Osteocyte (in vitro differentiated cells): ENCODE results near the gene SFXN4. TPM values are rescaled to one million over a fixed set of nuclear protein-coding genes. Genes with fewer than 3 reads are reported as not detected.
A peak's percentile ranks its signal among the peaks of the same experiment; 100 is the strongest.
"Not testable (repeated sequence)": the region's sequence is repeated elsewhere in the genome, so short reads cannot be mapped to it uniquely, and the experiment has no call there.

Experiments
- DNase-seq: peaks from one replicate; pipeline ENCODE4 v3.0.0; 2021; ENCODE audit warnings: mixed read lengths; ENCODE audit not compliant: unreplicated experiment; ENCODE audit errors: extremely low spot score
- H3K27ac Mint-ChIP-seq: one replicate; pipeline ENCODE4 v1.8.0; 2021; ENCODE audit warnings: mild to moderate bottlenecking, mixed read lengths; ENCODE audit not compliant: unreplicated experiment
- H3K27me3 Mint-ChIP-seq: one replicate; pipeline ENCODE4 v1.8.0; 2021; ENCODE audit warnings: mixed read lengths; ENCODE audit not compliant: unreplicated experiment
- H3K36me3 Mint-ChIP-seq: one replicate; pipeline ENCODE4 v1.8.0; 2021; ENCODE audit warnings: mixed read lengths; ENCODE audit not compliant: unreplicated experiment
- H3K4me1 Mint-ChIP-seq: one replicate; pipeline ENCODE4 v1.8.0; 2021; ENCODE audit warnings: mixed read lengths; ENCODE audit not compliant: unreplicated experiment
- H3K4me3 Mint-ChIP-seq: one replicate; pipeline ENCODE4 v1.8.0; 2021; ENCODE audit warnings: mild to moderate bottlenecking, moderate library complexity, mixed read lengths; ENCODE audit not compliant: unreplicated experiment
- H3K9me3 Mint-ChIP-seq: one replicate; pipeline ENCODE4 v1.8.0; 2021; ENCODE audit warnings: mixed read lengths; ENCODE audit not compliant: unreplicated experiment
- total RNA-seq: library from RNA; stranded (reverse); gene quantifications from 2 replicates; pipeline ENCODE4 v1.2.1, GENCODE V29; 2021
- TF ChIP-seq, protein P1 (sequence below): fragments of 200-600 bp; sonication (generic); IDR thresholded peaks from 2 replicates; pipeline ENCODE4 v1.5.0; 2021; ENCODE audit warnings: antibody characterized with exemption, mild to moderate bottlenecking, moderate library complexity

SFXN4 gene
- total RNA-seq, 1 donor from 2014 or later: 10.9 TPM

DNA sequence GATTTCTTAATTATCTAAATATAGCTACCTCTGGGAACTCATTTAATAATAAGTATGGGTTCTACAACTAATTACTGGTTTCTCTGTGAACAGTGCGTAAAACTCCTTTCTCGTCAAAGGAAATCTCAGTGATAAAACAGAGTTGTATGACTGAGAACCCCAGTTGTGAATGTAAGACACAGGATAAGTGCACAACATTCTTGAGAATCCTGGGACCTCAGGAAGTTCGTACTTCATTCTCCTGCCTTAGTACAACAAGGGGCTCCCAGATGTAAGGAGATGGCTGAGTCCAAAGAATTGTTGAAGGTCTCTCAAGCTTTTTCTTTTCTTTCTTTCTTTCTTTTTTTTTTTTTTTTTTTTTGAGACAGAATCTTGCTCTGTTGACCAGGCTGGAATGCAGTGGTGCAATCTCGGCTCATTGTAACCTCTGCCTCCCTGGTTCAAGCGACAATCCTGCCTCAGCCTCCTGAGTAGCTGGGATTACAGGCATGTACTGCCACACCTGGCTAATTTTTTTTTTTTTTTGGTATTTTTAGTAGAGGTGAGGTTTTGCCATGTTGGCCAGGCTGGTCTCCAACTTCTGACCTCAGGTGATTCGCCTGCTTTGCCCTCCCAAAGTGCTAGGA lies 49.1 kb downstream of the SFXN4 start:
- DNase-seq: no peak
- Mint-ChIP-seq H3K4me3 (no peak overlapping the region), H3K9me3 (no peaks in the 10 kb centered on the region), H3K4me1 (peaks cover 3% of the 10 kb centered on the region), H3K27me3 (no peaks in the 10 kb centered on the region), H3K36me3 (peaks cover 38% of the 10 kb centered on the region), H3K27ac (no peak overlapping the region)
- TF ChIP-seq, protein P1, sequence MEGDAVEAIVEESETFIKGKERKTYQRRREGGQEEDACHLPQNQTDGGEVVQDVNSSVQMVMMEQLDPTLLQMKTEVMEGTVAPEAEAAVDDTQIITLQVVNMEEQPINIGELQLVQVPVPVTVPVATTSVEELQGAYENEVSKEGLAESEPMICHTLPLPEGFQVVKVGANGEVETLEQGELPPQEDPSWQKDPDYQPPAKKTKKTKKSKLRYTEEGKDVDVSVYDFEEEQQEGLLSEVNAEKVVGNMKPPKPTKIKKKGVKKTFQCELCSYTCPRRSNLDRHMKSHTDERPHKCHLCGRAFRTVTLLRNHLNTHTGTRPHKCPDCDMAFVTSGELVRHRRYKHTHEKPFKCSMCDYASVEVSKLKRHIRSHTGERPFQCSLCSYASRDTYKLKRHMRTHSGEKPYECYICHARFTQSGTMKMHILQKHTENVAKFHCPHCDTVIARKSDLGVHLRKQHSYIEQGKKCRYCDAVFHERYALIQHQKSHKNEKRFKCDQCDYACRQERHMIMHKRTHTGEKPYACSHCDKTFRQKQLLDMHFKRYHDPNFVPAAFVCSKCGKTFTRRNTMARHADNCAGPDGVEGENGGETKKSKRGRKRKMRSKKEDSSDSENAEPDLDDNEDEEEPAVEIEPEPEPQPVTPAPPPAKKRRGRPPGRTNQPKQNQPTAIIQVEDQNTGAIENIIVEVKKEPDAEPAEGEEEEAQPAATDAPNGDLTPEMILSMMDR: no peak

DNA sequence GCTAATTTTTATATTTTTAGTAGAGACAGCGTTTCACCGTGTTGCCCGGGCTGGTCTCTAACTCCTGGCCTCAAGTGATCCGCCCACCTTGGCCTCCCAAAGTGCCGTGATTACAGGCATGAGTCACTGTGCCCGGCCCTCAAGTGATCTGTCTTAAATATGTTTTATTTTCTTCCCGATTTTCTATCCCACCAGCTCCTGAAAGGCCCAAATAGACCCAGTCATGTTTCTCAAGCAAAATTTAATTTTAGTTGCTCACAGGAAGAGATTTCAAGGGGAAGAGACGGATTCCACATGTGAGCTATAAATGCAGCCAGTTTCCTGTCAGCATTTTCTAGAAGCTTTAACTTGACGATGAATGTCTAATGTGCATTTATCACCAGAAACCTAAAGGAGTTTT lies 49.6 kb downstream of the SFXN4 start:
- H3K27ac Mint-ChIP-seq: no peak overlapping the region
- no peak overlapping the region for H3K4me3 Mint-ChIP-seq
- peaks cover 38% of the 10 kb centered on the region for H3K36me3 Mint-ChIP-seq
- no peaks in the 10 kb centered on the region for H3K9me3 Mint-ChIP-seq
- DNase-seq: no peak
- H3K4me1 Mint-ChIP-seq: peaks cover 3% of the 10 kb centered on the region
- TF ChIP-seq, protein P1: no peak
- H3K27me3 Mint-ChIP-seq: no peaks in the 10 kb centered on the region

DNA sequence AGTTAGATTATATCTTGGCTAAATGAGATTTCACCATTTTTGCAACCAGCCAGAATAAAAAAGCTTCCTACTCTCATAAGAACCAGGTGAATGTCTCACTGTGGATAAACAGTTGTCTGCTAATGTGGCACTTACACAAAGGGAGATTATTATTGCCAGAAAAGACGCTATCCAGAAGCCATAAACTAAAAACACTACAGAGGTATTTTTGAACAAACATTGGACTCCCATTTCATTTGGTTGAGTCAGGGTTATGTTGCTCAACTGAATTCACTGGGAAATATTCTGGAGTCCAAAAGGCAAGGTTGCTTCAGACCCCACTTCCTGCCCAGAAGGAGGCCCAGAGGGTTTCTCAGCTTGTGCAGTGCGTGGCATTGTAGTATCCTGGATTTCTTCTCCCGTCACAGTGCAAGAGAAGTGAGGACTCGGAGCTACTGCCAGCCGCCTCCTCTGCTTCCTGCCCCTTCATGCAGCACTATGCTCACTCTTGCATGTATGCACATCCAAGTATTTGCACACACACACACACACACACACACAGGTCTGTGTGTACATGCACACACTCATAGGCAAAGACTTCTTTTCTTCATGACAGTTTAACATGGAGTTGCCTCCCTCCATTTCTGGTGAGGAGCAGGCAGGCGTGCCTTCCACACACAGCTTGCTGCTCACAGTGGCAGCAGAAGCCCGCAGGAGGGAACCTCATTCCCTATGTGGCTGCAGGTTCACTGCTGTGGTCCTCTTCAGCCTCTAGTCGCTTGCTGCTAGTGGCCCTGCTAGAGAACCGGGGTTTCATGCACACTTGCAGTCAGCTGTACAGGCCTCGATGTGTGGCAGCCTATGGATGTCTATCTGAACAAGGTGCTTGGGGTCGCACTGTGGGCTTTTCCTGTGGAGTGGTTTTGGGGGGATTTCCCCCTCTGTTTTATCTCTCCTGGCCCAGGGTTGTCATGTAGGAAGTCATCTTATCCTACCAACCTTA lies 51.5 kb downstream of the SFXN4 start:
- H3K36me3 Mint-ChIP-seq: peaks cover 32% of the 10 kb centered on the region
- no peak overlapping the region for H3K4me3 Mint-ChIP-seq
- peak overlapping the region; percentile 23 for H3K27ac Mint-ChIP-seq
- no peaks in the 10 kb centered on the region for H3K27me3 Mint-ChIP-seq
- H3K4me1 Mint-ChIP-seq: peaks cover 3% of the 10 kb centered on the region
- TF ChIP-seq, protein P1: no peak
- DNase-seq: no peak
- no peaks in the 10 kb centered on the region for H3K9me3 Mint-ChIP-seq

DNA sequence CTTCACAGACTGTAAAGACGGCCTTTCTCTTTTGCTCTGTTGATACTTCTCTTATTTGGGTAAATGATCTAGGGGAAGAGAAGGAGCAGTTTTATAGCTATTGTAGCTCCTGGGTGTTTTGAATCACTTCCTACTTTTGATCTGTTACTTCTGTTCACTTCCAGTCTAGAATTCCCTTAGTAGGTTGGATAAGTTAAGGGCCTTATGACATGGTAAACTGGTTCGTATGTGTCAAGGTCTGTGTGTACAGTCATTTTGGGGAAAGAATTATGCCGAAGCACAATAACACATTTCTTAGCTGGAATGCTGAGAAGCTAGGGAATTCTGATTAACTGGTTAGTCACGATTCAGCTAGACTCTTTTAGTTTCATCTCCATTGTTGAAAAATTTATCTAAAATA lies 53.5 kb downstream of the SFXN4 start:
- no peak for DNase-seq
- TF ChIP-seq, protein P1: no peak
- Mint-ChIP-seq H3K36me3 (peaks cover 29% of the 10 kb centered on the region), H3K9me3 (no peaks in the 10 kb centered on the region), H3K4me1 (peaks cover 3% of the 10 kb centered on the region), H3K4me3 (no peak overlapping the region), H3K27me3 (no peaks in the 10 kb centered on the region), H3K27ac (no peak overlapping the region)

DNA sequence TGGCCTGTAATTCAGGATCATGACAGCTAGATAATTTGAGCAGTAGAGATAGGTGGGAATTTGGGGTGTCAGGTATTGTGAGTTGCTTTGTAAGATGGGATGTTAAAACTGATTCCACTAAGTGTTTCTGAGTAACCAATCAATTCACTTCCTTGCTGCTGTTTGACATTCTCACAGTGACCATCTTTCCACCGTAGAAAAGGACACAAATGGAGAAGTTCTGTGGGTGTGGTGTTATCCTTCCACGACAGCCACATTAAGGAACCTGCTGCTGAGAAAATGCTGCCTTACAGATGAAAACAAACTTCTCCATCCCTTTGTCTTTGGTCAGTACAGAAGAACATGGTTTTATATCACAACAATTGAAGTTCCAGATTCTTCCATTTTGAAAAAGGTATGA lies 57.7 kb downstream of the SFXN4 start:
- peaks cover 15% of the 10 kb centered on the region for H3K36me3 Mint-ChIP-seq
- H3K4me3 Mint-ChIP-seq, H3K9me3 Mint-ChIP-seq, DNase-seq, H3K27ac Mint-ChIP-seq, H3K4me1 Mint-ChIP-seq, H3K27me3 Mint-ChIP-seq: not testable (repeated sequence)

DNA sequence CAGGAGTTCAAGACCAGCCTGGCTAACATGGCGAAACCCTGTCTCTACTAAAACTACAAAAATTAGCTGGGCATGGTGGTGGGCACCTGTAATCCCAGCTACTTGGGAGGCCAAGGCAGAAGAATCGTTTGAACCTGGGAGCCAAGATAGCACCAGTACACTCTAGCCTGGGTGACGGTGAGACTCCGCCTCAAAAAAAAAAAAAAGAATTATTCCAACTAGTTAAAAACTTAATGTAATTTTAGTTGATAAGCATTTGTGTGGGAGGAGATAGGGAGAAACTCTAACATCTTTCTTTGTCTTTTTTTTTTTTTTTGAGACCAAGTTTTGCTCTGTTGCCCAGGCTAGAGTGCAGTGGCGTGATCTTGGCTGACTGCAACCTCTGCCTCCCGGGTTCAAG lies 58.4 kb downstream of the SFXN4 start:
- not testable (repeated sequence) for H3K9me3 Mint-ChIP-seq, H3K4me1 Mint-ChIP-seq, DNase-seq, H3K4me3 Mint-ChIP-seq, H3K27ac Mint-ChIP-seq, H3K27me3 Mint-ChIP-seq
- H3K36me3 Mint-ChIP-seq: peaks cover 15% of the 10 kb centered on the region

DNA sequence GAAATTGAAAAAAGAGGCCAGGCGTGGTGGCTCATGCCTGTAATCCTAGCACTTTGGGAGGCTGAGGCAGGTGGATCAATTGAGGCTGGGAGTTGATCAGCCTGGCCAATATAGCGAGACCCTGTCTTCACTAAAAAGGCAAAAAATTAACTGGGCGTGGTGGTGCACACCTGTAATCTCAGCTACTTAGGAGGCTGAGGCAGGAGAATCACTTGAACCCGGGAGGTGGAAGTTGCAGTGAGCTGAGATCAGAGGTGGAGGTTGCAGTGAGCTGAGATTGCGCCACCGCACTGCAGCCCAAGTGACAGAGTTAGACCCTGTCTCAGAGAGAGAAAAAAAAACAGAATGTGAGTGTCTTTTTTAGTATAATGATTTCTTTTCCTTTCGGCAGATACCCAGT lies 59.6 kb downstream of the SFXN4 start:
- not testable (repeated sequence) for DNase-seq, H3K4me1 Mint-ChIP-seq, H3K27ac Mint-ChIP-seq, H3K9me3 Mint-ChIP-seq, H3K36me3 Mint-ChIP-seq, H3K27me3 Mint-ChIP-seq
- H3K4me3 Mint-ChIP-seq: peak overlapping the region; percentile 18
